HEK293 (cell line): Measurements from ENCODE around the gene PTER.

Experiments used
- CTCF ChIA-PET: fragments of 350-600 bp; formaldehyde crosslinking; extraction: SDS; loops from one replicate; lab custom pipeline; 2021; ENCODE audit warnings: antibody characterized with exemption; lab: Yijun Ruan, JAX
- POLR2A ChIA-PET: fragments of 300-600 bp; formaldehyde crosslinking; extraction: SDS; loops from one replicate; lab custom pipeline; 2020; ENCODE audit warnings: antibody characterized with exemption, inconsistent platforms; lab: Yijun Ruan, JAX
- H3K27ac ChIP-seq: fragments of 200-500 bp; sonication (Bioruptor generic); 2 replicates; pipeline ENCODE4 v1.5.1; 2014; ENCODE audit warnings: low read depth, low read length, control low read depth, inconsistent platforms; ENCODE audit errors: extremely low read depth
- H3K36me3 ChIP-seq, 2 experiments: fragments of 200-500 bp in 1 of 2; sonication (Bioruptor generic) in 1 of 2; 1 replicate in 1 of 2; 2 replicates in 1 of 2; pipeline ENCODE4 v1.5.1; 2014 to 2017; ENCODE audit warnings: inconsistent platforms in 2 of 2, low read length in 2 of 2; ENCODE audit not compliant: control insufficient read depth in 2 of 2, insufficient read depth in 1 of 2
- H3K4me1 ChIP-seq: fragments of 200-500 bp; sonication (Bioruptor generic); 2 replicates; pipeline ENCODE4 v1.5.1; 2014; ENCODE audit warnings: mild to moderate bottlenecking, low read length, inconsistent platforms; ENCODE audit not compliant: control insufficient read depth, insufficient read depth
- H3K4me3 ChIP-seq: 2 replicates; pipeline ENCODE4 v1.5.1; 2011; ENCODE audit warnings: low read depth, mild to moderate bottlenecking, control low read depth, low read length, moderate library complexity
- H3K9me3 ChIP-seq: fragments of 200-500 bp; sonication (Bioruptor generic); 2 replicates; pipeline ENCODE4 v1.5.1; 2014; ENCODE audit warnings: low read depth, low read length, inconsistent platforms; ENCODE audit not compliant: control insufficient read depth, insufficient read depth
- KLF10 ChIP-seq: fragments of 450-650 bp; IDR thresholded peaks from 2 replicates; pipeline ENCODE4 v1.5.1; 2018; ENCODE audit warnings: missing biosample characterization, mild to moderate bottlenecking, missing genetic modification characterization
- KLF9 ChIP-seq: fragments of 450-650 bp; formaldehyde crosslinking; IDR thresholded peaks from 2 replicates; pipeline ENCODE4 v1.5.1; 2016; ENCODE audit warnings: missing biosample characterization, missing genetic modification characterization, low read depth
- OSR2 ChIP-seq: fragments of 450-650 bp; formaldehyde crosslinking; IDR thresholded peaks from 2 replicates; pipeline ENCODE4 v1.5.1; 2016; ENCODE audit warnings: missing biosample characterization, missing genetic modification characterization
- SETDB1 ChIP-seq: IDR thresholded peaks from one replicate; pipeline ENCODE4 v1.6.1; 2017; ENCODE audit warnings: mild to moderate bottlenecking, low read length, moderate library complexity, mixed read lengths; ENCODE audit not compliant: insufficient read length
- YY1 ChIP-seq: fragments of 450-650 bp; formaldehyde crosslinking; IDR thresholded peaks from 2 replicates; pipeline ENCODE4 v1.5.1; 2018; ENCODE audit warnings: missing biosample characterization, missing genetic modification characterization
- ZBTB17 ChIP-seq: fragments of 450-650 bp; formaldehyde crosslinking; IDR thresholded peaks from 2 replicates; pipeline ENCODE4 v1.5.1; 2016; ENCODE audit warnings: missing biosample characterization, missing genetic modification characterization
- ZBTB20 ChIP-seq: fragments of 450-650 bp; formaldehyde crosslinking; IDR thresholded peaks from 2 replicates; pipeline ENCODE4 v1.5.1; 2016; ENCODE audit warnings: missing biosample characterization, missing genetic modification characterization
- ZBTB8A ChIP-seq: fragments of 450-650 bp; formaldehyde crosslinking; IDR thresholded peaks from 2 replicates; pipeline ENCODE4 v1.5.1; 2016; ENCODE audit warnings: missing biosample characterization, missing genetic modification characterization
- ZNF2 ChIP-seq: fragments of 450-650 bp; formaldehyde crosslinking; IDR thresholded peaks from 2 replicates; pipeline ENCODE4 v1.5.1; 2016; ENCODE audit warnings: missing biosample characterization, missing genetic modification characterization
- ZNF274 ChIP-seq, 2 experiments: fragments of 200-500 bp in 1 of 2; fragments of 450-650 bp in 1 of 2; sonication (Bioruptor generic) in 1 of 2; formaldehyde crosslinking in 1 of 2; IDR thresholded peaks; 2 replicates each; pipeline versions ENCODE4 v1.5.1 to v1.6.1; 2014 to 2016; ENCODE audit warnings: borderline replicate concordance in 1 of 2, inconsistent platforms in 1 of 2, low read length in 1 of 2, missing biosample characterization in 1 of 2, missing genetic modification characterization in 1 of 2
- ZNF292 ChIP-seq: fragments of 450-650 bp; formaldehyde crosslinking; IDR thresholded peaks from 2 replicates; pipeline ENCODE4 v1.5.1; 2016; ENCODE audit warnings: low read depth, missing biosample characterization, missing genetic modification characterization, borderline replicate concordance
- ZNF433 ChIP-seq: fragments of 450-650 bp; formaldehyde crosslinking; IDR thresholded peaks from 2 replicates; pipeline ENCODE4 v1.5.1; 2016; ENCODE audit warnings: missing biosample characterization, missing genetic modification characterization, low read depth
- ZNF501 ChIP-seq: fragments of 450-650 bp; formaldehyde crosslinking; IDR thresholded peaks from 2 replicates; pipeline ENCODE4 v1.5.1; 2016; ENCODE audit warnings: missing biosample characterization, missing genetic modification characterization
- ZNF521 ChIP-seq: fragments of 450-650 bp; formaldehyde crosslinking; IDR thresholded peaks from 2 replicates; pipeline ENCODE4 v1.5.1; 2017; ENCODE audit warnings: missing biosample characterization, mild to moderate bottlenecking, missing genetic modification characterization
- ZNF548 ChIP-seq: fragments of 450-650 bp; formaldehyde crosslinking; IDR thresholded peaks from 2 replicates; pipeline ENCODE4 v1.5.1; 2016; ENCODE audit warnings: missing biosample characterization, missing genetic modification characterization
- ZNF658 ChIP-seq: fragments of 450-650 bp; formaldehyde crosslinking; IDR thresholded peaks from 2 replicates; pipeline ENCODE4; 2016; ENCODE audit warnings: missing biosample characterization, missing genetic modification characterization
- ZNF843 ChIP-seq: fragments of 450-650 bp; formaldehyde crosslinking; IDR thresholded peaks from 2 replicates; pipeline ENCODE4 v1.5.1; 2016; ENCODE audit warnings: missing biosample characterization, missing genetic modification characterization
- ZSCAN16 ChIP-seq: fragments of 450-650 bp; formaldehyde crosslinking; IDR thresholded peaks from 2 replicates; pipeline ENCODE4 v1.5.1; 2016; ENCODE audit warnings: missing biosample characterization, missing genetic modification characterization
- TF ChIP-seq, protein P1 (sequence below): fragments of 450-650 bp; formaldehyde crosslinking; IDR thresholded peaks from 2 replicates; pipeline ENCODE4 v1.5.1; 2016; ENCODE audit warnings: missing biosample characterization, missing genetic modification characterization, borderline replicate concordance
- TF ChIP-seq, protein P2 (sequence below): fragments of 450-650 bp; formaldehyde crosslinking; IDR thresholded peaks from 2 replicates; pipeline ENCODE4 v1.5.1; 2016; ENCODE audit warnings: missing biosample characterization, missing genetic modification characterization
- TF ChIP-seq, protein P3 (sequence below): fragments of 450-650 bp; formaldehyde crosslinking; IDR thresholded peaks from 2 replicates; pipeline ENCODE4 v1.5.1; 2016; ENCODE audit warnings: missing biosample characterization, missing genetic modification characterization
- TF ChIP-seq, protein P4 (sequence below): fragments of 450-650 bp; formaldehyde crosslinking; IDR thresholded peaks from 2 replicates; pipeline ENCODE4 v1.5.1; 2017; ENCODE audit warnings: missing biosample characterization, missing genetic modification characterization

Gene PTER

DNA sequence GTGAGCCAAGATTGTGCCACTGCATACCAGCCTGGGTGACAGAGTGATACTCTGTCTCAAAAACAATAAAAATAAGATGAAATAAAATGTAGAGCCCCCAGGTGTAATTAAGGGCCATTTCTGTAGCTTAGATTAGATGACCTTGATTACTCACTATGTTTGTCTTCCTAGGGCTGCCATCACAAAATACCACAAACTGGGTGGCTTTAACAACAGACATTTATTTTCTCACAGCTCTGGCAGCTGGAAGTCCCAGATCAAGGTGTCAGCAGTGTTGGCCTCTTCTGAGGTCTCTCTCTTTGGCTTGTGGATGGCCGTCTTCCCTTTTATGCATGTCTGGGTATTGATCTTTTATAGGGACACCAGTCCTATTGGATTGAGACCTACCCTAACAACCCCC lies 6.1 kb downstream of the PTER start:
- no peak for TF ChIP-seq ZNF843 (tag by site-specific recombination)
- TF ChIP-seq ZNF2 (tag by site-specific recombination), result no peak
- no peak for TF ChIP-seq ZNF433 (tag by site-specific recombination)
- no peak for TF ChIP-seq ZNF501
- TF ChIP-seq OSR2 (tag by site-specific recombination), result no peak
- TF ChIP-seq ZNF292, result no peak
- TF ChIP-seq YY1 (tag by site-specific recombination), result no peak
- TF ChIP-seq ZNF274 (IDR thresholded peaks at IDR 0.05; ENCODE audit: low read length), result no peak
- no peak for TF ChIP-seq ZNF274 (tag by site-specific recombination; IDR thresholded peaks at IDR 0.05; ENCODE audit: borderline replicate concordance)
- TF ChIP-seq, protein P1, sequence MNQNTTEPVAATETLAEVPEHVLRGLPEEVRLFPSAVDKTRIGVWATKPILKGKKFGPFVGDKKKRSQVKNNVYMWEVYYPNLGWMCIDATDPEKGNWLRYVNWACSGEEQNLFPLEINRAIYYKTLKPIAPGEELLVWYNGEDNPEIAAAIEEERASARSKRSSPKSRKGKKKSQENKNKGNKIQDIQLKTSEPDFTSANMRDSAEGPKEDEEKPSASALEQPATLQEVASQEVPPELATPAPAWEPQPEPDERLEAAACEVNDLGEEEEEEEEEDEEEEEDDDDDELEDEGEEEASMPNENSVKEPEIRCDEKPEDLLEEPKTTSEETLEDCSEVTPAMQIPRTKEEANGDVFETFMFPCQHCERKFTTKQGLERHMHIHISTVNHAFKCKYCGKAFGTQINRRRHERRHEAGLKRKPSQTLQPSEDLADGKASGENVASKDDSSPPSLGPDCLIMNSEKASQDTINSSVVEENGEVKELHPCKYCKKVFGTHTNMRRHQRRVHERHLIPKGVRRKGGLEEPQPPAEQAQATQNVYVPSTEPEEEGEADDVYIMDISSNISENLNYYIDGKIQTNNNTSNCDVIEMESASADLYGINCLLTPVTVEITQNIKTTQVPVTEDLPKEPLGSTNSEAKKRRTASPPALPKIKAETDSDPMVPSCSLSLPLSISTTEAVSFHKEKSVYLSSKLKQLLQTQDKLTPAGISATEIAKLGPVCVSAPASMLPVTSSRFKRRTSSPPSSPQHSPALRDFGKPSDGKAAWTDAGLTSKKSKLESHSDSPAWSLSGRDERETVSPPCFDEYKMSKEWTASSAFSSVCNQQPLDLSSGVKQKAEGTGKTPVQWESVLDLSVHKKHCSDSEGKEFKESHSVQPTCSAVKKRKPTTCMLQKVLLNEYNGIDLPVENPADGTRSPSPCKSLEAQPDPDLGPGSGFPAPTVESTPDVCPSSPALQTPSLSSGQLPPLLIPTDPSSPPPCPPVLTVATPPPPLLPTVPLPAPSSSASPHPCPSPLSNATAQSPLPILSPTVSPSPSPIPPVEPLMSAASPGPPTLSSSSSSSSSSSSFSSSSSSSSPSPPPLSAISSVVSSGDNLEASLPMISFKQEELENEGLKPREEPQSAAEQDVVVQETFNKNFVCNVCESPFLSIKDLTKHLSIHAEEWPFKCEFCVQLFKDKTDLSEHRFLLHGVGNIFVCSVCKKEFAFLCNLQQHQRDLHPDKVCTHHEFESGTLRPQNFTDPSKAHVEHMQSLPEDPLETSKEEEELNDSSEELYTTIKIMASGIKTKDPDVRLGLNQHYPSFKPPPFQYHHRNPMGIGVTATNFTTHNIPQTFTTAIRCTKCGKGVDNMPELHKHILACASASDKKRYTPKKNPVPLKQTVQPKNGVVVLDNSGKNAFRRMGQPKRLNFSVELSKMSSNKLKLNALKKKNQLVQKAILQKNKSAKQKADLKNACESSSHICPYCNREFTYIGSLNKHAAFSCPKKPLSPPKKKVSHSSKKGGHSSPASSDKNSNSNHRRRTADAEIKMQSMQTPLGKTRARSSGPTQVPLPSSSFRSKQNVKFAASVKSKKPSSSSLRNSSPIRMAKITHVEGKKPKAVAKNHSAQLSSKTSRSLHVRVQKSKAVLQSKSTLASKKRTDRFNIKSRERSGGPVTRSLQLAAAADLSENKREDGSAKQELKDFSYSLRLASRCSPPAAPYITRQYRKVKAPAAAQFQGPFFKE (tag by site-specific recombination), result no peak
- no peak for TF ChIP-seq ZNF548 (tag by site-specific recombination)
- TF ChIP-seq ZBTB17, result no peak
- TF ChIP-seq ZNF658, result no peak
- TF ChIP-seq ZNF521 (tag by site-specific recombination), result no peak
- TF ChIP-seq KLF9 (tag by site-specific recombination), result no peak
- TF ChIP-seq KLF10 (tag by site-specific recombination), result no peak
- TF ChIP-seq, protein P2, sequence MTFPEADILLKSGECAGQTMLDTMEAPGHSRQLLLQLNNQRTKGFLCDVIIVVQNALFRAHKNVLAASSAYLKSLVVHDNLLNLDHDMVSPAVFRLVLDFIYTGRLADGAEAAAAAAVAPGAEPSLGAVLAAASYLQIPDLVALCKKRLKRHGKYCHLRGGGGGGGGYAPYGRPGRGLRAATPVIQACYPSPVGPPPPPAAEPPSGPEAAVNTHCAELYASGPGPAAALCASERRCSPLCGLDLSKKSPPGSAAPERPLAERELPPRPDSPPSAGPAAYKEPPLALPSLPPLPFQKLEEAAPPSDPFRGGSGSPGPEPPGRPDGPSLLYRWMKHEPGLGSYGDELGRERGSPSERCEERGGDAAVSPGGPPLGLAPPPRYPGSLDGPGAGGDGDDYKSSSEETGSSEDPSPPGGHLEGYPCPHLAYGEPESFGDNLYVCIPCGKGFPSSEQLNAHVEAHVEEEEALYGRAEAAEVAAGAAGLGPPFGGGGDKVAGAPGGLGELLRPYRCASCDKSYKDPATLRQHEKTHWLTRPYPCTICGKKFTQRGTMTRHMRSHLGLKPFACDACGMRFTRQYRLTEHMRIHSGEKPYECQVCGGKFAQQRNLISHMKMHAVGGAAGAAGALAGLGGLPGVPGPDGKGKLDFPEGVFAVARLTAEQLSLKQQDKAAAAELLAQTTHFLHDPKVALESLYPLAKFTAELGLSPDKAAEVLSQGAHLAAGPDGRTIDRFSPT (tag by site-specific recombination), result no peak
- TF ChIP-seq SETDB1, result no peak
- no peak for TF ChIP-seq ZBTB20
- POLR2A ChIA-PET, result no interaction called here
- H3K4me3 ChIP-seq, result no peak overlapping the region
- peaks cover 2% of the 10 kb centered on the region; the same call in 1 of the 2 replicates for H3K4me1 ChIP-seq
- no peak overlapping the region for H3K27ac ChIP-seq
- H3K9me3 ChIP-seq, result no peaks in the 10 kb centered on the region
- H3K36me3 ChIP-seq, result peaks cover 6 to 27% of the 10 kb centered on the region in 2 experiments; a peak in 2 of 3 replicates
- CTCF ChIA-PET, result interaction anchor here (0.9 kb wide), 1 partner anchor 102 kb away, joined by 4 read pairs; no protein-coding TSS in a partner anchor

DNA sequence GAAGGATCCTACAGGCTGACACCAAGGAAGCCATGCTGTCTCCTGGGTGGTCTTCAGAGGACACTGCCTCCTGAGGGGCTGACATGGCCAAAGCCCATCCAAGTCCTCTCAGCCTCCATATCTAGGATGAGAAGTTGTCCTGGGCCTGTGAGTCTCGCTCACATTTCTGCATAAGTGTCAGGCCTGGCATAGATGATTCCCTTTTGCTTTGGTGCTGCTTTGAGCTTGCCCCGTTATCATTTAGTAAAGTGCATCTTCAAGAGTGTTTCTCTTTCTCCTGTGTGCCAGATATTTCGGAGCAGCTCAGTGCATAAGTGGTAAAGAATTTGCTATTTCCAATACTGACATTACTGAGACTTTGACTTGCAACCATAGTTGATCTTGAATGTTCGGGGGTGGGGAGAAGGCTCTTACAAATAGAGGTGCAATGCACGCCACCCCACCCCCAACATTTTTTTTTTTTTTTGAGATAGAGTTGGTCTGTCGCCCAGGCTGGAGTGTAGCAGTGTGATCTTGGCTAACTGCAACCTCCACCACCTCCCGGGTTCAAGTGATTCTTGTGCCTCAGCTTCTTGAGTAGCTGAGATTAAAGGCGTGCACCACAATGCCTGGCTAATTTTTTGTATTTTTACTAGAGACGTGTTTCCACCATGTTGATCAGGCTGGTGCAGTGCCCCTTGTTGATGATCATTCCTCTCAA lies 9.1 kb downstream of the PTER start:
- Histone ChIP-seq H3K27ac (no peak overlapping the region), H3K4me3 (no peak overlapping the region), H3K9me3 (no peaks in the 10 kb centered on the region), H3K4me1 (peaks cover 2% of the 10 kb centered on the region; the same call in 1 of the 2 replicates), H3K36me3 (peaks cover 4 to 43% of the 10 kb centered on the region in 2 experiments; a peak in 2 of 3 replicates)
- ChIA-PET CTCF (no interaction called here), POLR2A (no interaction called here)
- TF ChIP-seq, protein P3, sequence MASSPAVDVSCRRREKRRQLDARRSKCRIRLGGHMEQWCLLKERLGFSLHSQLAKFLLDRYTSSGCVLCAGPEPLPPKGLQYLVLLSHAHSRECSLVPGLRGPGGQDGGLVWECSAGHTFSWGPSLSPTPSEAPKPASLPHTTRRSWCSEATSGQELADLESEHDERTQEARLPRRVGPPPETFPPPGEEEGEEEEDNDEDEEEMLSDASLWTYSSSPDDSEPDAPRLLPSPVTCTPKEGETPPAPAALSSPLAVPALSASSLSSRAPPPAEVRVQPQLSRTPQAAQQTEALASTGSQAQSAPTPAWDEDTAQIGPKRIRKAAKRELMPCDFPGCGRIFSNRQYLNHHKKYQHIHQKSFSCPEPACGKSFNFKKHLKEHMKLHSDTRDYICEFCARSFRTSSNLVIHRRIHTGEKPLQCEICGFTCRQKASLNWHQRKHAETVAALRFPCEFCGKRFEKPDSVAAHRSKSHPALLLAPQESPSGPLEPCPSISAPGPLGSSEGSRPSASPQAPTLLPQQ (tag by site-specific recombination), result no peak
- TF ChIP-seq ZNF843 (tag by site-specific recombination) (no peak), ZBTB8A (tag by site-specific recombination) (no peak), ZSCAN16 (tag by site-specific recombination) (no peak)
- TF ChIP-seq, protein P4, sequence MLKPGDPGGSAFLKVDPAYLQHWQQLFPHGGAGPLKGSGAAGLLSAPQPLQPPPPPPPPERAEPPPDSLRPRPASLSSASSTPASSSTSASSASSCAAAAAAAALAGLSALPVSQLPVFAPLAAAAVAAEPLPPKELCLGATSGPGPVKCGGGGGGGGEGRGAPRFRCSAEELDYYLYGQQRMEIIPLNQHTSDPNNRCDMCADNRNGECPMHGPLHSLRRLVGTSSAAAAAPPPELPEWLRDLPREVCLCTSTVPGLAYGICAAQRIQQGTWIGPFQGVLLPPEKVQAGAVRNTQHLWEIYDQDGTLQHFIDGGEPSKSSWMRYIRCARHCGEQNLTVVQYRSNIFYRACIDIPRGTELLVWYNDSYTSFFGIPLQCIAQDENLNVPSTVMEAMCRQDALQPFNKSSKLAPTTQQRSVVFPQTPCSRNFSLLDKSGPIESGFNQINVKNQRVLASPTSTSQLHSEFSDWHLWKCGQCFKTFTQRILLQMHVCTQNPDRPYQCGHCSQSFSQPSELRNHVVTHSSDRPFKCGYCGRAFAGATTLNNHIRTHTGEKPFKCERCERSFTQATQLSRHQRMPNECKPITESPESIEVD (tag by site-specific recombination), result no peak
